NCI-H748 treated with DMSO at 0.1 percent for 48 hours (cell line): ENCODE data around the gene NR2F1-AS1.

ENCODE experiments used
- DNase-seq: peaks from one replicate; lab custom pipeline; 2025; lab: John Stamatoyannopoulos, UW

NR2F1-AS1 gene

GRCh38 chr5:93603078-93603792, 22.2 kb upstream of the NR2F1-AS1 start:
- DNase-seq: no peak

GRCh38 chr5:93602241-93603077, 21.4 kb upstream of the NR2F1-AS1 start:
- DNase-seq: peak; percentile 96

DNA sequence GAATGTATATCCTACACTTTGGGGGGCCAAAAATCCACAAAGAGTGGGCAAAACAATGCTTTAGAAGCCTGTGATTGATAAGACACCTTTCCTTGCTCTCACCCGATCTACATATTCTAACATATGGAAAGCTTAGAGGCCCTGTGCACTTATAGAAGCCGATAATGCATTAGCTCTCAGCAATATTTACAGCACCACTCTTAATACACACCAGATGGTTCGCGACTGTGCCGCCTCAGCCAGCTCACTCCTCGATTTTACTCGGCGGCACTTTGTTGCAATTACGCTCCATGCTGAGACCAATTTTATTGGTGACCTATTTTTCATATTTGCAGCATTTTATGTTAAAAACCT, 20.8 kb upstream of the NR2F1-AS1 start:
- DNase-seq: peak; percentile 89

DNA sequence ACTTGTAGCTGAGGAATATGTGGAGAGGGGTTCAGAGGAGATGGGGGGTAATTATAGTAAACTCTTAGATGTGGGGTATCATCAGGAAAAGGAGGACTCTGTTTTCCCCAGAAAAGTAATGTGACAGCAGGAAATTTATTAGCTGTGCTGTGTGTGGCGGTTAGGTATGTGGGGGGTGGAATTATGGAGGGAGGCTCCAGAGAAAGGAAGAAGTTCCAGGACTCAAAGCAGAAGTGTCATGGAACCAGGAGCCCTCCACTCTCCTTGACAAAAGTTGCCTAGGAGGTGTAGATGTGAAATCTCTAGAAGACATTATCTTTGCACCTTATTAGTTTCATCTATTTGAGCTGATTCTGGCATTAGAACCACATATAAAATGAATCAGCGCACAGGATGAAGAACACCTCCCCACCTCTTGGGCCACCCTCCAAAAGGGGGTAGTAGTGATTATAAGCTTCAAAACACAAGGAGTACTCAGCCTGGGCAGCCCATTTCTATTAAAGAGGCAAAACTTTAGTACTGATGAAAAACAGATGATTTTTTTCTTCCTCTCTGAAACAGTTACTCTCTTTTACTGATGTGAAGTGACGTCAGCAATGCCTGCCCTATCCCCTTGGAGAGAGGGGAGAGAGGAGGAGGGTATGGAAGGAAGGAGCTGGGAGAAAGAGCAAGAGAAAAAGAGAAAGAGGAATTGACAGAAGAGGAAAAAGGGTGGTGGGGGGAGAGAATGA, 20.2 kb upstream of the NR2F1-AS1 start:
- peak; percentile 89 for DNase-seq

DNA sequence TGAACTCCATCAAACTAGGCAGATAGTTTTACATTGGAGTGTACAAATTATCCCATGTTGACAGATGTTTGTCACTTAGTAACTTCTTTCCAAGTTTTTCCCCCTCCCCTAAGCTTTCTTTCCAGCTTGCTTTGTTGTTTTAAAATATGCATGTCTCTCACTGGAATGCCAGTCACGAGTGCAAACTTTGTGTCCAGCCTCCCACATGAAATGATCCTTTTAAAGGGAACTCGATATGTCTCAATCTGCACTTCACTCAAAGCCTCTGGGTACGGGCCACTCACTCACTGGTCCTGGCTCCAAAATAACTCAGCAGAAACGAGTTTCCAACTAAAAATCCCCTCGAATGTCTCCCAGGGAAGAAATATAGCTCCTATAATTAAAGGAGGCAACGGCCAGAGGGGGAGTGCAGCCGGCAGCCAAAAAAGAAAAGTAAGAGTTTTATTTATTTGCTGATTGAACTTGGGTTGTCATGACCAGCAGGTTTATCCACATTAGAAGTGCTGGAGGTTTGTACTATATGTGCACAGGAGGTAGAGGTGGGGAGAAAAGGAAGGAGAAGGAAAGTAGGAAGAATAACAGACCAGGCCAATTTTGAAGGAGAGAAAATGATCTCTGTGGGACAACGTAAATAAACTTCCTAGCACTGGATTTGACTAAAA, 19.5 kb upstream of the NR2F1-AS1 start:
- no peak for DNase-seq

DNA sequence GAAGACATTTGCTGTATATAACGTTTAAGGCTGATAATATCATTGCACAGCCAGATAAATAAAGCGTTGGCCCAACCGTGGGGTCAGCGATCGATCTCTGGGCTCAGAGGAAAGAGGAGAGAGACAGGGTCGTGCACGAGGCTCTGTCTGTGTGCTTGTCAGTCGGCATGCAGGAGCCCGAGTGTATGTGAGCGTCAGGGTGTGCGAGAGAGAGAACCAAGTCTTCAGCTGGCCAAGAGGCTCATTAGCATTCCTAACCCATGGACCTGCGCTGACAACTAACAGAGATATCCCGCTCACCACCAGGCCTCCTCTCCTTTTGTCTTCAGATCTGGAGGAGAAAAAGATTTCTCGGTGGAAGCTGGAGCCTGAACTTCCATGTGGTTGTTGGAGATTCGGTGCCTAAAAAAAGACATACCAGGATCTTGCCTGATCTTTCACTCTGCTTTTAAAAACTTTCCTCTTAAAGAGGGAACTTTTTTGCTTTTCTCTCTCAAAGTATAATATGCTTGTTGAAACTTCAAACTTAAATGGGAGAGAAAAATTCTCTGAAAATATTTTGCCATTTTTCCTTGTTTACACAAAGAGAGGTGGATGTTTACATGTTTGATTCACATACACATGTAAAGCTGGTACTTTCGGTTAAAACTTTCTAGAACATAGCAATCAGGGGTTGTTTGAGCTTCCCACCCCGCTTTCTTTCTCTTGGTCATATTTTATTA, 18.5 kb upstream of the NR2F1-AS1 start:
- DNase-seq: peak; percentile 86

DNA sequence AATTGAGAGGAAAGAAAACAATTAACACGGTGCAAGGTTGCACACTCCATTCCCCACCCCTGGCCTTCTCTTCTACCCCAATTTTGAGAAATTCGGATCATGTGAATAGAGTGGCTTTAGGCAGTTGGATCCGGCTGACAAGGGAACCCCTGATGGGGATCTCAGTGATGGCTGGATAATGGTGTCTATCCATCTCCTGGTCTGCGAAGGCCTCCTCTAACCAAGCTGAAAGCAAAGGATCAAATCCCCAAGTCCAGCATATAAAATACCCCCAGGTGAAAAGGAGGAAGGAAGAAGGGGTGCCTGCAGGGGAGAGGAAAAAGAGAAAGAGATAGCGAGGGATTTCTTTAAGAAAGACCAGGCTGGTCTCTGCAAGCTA, 18.0 kb upstream of the NR2F1-AS1 start:
- peak; percentile 59 for DNase-seq

- DNase-seq: peak; percentile 79
Observed at GRCh38 chr5:93598091-93599000, 17.3 kb upstream of the NR2F1-AS1 start.

DNA sequence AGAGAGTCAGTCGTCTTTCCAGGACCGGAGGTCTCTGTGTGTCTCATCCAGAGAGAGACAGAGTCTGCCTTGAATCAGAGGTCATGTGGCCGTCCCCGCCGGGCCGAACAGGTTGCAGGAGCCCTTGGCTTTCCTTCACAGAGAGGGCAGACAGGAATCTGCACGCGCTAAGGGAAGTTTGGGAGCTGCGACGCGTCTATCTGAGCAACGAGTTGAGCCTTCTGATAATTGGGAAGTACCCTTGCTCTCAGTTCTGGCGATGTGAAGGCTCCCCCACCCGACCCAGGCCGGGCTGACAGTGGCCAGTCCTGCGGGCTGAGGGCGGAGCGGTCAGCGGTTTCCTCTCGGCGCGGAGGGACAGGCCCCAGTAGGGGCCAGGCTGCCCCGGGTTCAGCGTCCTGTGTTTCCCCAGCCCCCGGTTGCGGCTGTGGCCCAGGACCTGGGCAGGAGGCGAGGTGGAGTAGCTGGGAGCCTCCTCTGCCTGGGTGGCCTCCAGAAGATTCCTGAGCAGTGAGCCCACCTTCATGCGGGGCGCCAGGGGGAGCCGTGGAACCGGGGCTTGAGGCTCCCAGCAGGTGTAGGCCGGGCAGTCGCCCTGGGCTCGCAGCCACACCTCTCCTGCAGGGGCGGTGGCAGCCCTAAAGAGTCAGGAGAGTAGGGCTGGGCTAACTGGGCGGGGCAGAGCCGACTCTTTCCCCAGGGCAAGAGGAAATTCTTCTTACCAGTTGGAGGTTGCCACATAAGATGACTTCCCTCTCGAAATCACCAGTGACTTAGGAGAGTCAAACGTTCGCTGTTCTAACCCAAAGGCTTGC, 15.9 kb upstream of the NR2F1-AS1 start:
- DNase-seq: peak; percentile 79

DNA sequence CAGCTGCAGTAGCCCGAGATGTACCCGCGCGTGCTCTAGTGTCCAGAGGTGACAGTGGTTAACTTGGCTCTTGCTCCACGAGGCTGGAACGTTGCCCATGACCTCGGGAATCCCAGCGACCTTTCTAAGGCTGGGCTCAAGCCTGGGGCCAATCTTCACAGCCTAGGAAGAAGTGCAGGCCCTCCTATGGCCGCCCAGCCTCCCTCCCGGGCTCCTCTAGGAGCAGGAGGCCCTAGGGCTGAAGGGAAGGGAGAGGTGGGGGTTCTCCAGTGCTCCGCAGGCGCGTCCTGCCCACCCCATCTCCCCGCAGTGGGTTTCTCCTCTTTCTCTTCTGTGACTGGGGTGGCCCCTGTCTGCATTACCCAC, 15.3 kb upstream of the NR2F1-AS1 start:
- DNase-seq: no peak

- no peak for DNase-seq
Observed at GRCh38 chr5:93595420-93596147, 14.6 kb upstream of the NR2F1-AS1 start.

DNA sequence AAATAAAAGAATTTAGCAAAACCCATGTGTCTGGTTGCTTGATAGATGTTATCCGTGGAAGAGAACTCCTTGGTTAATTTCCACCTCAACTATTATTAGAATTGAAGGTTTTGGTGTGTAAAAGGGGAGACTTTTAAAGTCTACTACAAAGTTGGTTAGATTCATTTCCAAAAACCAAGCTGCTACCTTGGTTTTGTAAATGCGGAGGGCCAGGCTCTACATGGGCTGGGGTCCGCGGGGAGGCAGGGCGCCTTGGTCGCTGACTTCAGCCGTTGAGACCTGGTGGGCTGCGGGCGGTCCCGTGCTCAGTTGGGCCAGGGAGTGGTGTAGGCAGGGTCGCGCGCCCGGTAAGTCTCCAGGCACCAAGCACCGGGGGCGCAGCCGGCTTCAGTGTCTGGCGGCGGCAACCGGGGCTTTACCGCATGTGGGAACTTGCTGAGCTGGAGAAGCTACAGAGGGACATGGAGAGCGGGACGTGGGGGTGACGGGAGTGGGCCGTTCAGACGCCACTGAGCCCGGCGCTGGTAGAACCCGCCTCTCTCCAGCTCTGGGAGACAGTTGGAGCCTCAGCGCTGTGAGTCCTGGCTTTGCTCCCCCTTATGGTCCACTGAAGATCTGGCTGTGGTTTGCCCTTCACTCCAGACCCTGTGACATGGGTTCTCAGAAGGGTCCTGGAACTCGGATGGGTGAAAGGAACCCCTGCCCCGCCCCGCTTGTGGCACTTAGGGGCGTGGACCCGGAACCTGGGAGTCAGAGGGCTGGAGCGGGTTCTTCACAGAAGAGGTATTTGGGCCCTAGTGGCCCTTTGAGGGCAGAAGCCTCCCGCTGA, 13.8 kb upstream of the NR2F1-AS1 start:
- no peak for DNase-seq

- DNase-seq: no peak
Observed at GRCh38 chr5:93593476-93594131, 12.6 kb upstream of the NR2F1-AS1 start.

DNA sequence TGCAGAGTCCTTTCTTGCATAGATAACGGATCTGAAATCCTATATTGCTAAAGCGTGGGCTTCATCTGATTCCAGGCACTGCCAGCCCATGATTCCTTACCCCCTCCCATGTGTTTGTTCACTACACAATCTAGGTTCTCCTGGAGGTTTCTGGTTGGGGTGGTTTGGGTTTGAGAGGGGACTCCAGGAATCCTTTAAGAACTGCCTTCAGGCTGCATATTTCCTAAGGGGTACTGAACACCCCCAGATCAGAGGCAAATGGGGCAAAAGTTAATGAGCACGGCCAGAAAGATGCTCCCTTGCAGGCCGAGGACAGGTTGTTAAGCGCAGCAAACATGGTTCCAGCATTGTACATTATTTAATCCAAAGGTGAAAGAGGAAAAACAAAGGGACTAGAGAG, 11.9 kb upstream of the NR2F1-AS1 start:
- DNase-seq: no peak

- DNase-seq: no peak
Observed at GRCh38 chr5:93591323-93591945, 10.4 kb upstream of the NR2F1-AS1 start.

- DNase-seq: no peak
Observed at GRCh38 chr5:93590493-93590892, 9.5 kb upstream of the NR2F1-AS1 start.

GRCh38 chr5:93589829-93590215, 8.8 kb upstream of the NR2F1-AS1 start:
- DNase-seq: no peak
